ENCODE measurements around the gene GJB3. TPM values are rescaled to one million over a fixed set of nuclear protein-coding genes. Genes with fewer than 3 reads are reported as not detected.
A peak's percentile ranks its signal among the peaks of the same experiment; 100 is the strongest.

GJB3 gene
- total and polyA plus RNA-seq, 10 of the 15 experiments (the other 5 are each of a cell fraction or from before 2014, with no cell fraction given) = not detected

DNA sequence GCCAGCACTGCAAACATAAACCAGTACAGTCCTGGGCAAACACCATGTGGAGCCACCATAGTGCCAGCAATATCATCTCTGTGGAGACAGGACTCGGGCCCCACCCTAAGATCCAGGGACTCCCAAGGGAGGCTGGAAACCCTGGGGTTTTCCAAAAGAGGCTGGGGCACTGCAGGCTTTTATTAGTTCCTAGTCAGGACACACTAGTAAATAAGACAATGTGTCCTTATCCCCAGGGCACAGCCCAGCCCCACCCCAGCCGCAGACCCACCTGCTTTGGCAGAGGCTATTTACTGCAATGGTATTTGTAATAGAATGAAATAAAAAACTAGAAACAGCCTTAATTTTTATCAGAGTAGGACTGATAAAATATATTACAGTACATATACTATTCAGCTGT lies 486 bp upstream of the GJB3 start (continued):
- no peak for TF ChIP-seq SUZ12 (IDR thresholded peaks at IDR 0.05; ENCODE audit: unreplicated experiment)

DNA sequence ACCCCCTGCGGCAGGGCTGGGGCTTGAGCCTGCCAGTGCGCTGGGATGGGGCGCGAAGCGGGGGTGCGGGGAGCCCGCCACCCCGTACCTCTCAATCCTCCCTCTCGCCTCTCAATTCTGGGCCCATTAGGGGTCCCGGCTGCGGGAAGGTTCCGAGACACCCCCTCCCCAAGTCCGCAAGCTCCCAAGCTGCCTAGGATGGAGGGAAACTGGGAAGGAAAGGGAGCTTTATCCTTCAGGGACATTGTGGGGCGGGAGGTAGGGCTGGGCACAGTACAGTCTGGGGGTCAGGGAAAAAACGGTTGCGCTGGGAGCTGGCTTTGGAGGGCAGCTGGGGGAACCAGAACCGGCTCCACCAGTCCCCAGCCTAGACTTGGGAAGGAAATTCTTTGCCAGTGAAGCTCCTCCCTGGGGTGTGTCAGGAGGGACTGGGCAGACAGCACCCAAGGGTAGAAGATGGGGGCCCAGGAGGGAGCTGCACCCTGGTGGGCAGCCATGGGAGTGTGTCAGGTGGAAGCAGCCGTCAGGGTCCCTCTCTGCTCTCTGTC lies 904 bp downstream of the GJB3 start:
- in situ Hi-C loops (cut with MboI) = no loop called here
- Histone ChIP-seq H3K4me1 (ENCODE audit: control insufficient read depth, insufficient read depth, low read length) (no peaks in the 10 kb centered on the region), H3K4me2 (ENCODE audit: control insufficient read depth, insufficient read depth) (no peak overlapping the region), H4K20me1 (ENCODE audit: control insufficient read depth, insufficient read depth) (no peaks in the 10 kb centered on the region), H3K27ac (ENCODE audit: control insufficient read depth, insufficient read depth) (no peak overlapping the region), H3K9me3 (replicated peaks; ENCODE audit: control insufficient read depth, insufficient read depth, low read length) (no peaks in the 10 kb centered on the region), H2AFZ (ENCODE audit: control insufficient read depth, low read depth, low read length) (no peak overlapping the region), H3K79me2 (ENCODE audit: control insufficient read depth, insufficient read depth, low read length) (no peaks in the 10 kb centered on the region), H3K27me3 (replicated peaks in 1 of 2; ENCODE audit: control insufficient read depth in 2 of 2, insufficient read depth in 2 of 2, low read length in 1 of 2) (peaks cover 2 to 10% of the 10 kb centered on the region in 2 experiments; a peak in 3 of 4 replicates), H3K4me3 (no peak overlapping the region), H3K9ac (ENCODE audit: control insufficient read depth, insufficient read depth, low read length) (no peak overlapping the region), H3K36me3 (ENCODE audit: control insufficient read depth in 2 of 2, insufficient read depth in 2 of 2, low read length in 1 of 2) (no peaks in the 10 kb centered on the region)
- intact Hi-C loops (cut with micrococcal nuclease; ENCODE audit: unreplicated experiment) = no loop called here
- ChIA-PET RAD21 (ENCODE audit: unreplicated experiment) (no interaction called here), POLR2A (no interaction called here), CTCF (no interaction called here), SMC1A (ENCODE audit: uncharacterized antibody, unreplicated experiment) (no interaction called here)
- 51% methylated on average over 16 of the region's 18 CpGs for WGBS (ENCODE audit: insufficient coverage, insufficient replicate concordance, low lambda C conversion rate, missing lambda C conversion rate)
- TF ChIP-seq, protein P1, sequence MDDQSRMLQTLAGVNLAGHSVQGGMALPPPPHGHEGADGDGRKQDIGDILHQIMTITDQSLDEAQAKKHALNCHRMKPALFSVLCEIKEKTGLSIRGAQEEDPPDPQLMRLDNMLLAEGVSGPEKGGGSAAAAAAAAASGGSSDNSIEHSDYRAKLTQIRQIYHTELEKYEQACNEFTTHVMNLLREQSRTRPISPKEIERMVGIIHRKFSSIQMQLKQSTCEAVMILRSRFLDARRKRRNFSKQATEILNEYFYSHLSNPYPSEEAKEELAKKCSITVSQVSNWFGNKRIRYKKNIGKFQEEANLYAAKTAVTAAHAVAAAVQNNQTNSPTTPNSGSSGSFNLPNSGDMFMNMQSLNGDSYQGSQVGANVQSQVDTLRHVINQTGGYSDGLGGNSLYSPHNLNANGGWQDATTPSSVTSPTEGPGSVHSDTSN (IDR thresholded peaks at IDR 0.05; ENCODE audit: insufficient replicate concordance, low read depth, low read length) = no peak
- TF ChIP-seq NFYA (IDR thresholded peaks at IDR 0.05; ENCODE audit: borderline replicate concordance, low read depth, low read length) (no peak), SUZ12 (IDR thresholded peaks at IDR 0.05; ENCODE audit: unreplicated experiment) (peak; percentile 13), CREB1 (IDR thresholded peaks at IDR 0.05; ENCODE audit: low read depth) (no peak)
- DNase-seq (ENCODE audit: low read depth, low spot score) (no peak), ATAC-seq (no peak), FAIRE-seq (no peak)
- no TSS peak for BruUV-seq (replicated peaks)
